Measurements from ENCODE around the gene PUSL1.

DNA sequence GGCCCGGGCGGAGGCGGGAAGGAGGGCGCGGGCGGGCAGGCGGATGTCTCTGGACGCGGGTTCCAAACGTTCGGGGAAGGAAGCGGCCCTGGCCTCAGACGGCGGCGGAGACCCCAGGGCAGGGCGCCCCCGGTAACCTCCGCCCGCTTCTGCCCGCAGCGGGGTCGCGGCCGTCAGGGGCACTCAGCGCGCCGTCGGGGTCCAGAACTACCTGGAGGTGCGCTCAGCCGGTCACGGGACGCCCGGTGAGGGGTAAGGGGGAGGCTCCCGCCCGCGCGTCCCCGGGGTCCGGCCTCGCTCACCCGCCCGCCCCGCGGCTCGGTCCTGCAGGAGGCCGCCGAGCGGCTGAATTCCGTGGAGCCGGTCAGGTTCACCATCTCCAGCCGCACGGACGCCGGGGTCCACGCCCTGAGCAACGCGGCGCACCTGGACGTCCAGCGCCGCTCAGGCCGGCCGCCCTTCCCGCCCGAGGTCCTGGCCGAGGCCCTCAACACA is 406 bp downstream of the PUSL1 start:
- TF ChIP-seq FOXA1 (IDR thresholded peaks at IDR 0.05) (no peak), ARNT (IDR thresholded peaks at IDR 0.05) (no peak), ZNF384 (IDR thresholded peaks at IDR 0.05) (no peak), SP1 (IDR thresholded peaks at IDR 0.05) (no peak), BHLHE40 (IDR thresholded peaks at IDR 0.05; ENCODE audit: borderline replicate concordance) (no peak), FOXM1 (IDR thresholded peaks at IDR 0.05; ENCODE audit: borderline replicate concordance) (no peak), NFRKB (IDR thresholded peaks at IDR 0.05) (no peak), TARDBP (IDR thresholded peaks at IDR 0.05) (no peak), FOXK2 (IDR thresholded peaks at IDR 0.05) (no peak), L3MBTL2 (conservative IDR thresholded peaks at IDR 0.05) (no peak), SUZ12 (IDR thresholded peaks at IDR 0.05) (no peak)
- TF ChIP-seq, protein P1, sequence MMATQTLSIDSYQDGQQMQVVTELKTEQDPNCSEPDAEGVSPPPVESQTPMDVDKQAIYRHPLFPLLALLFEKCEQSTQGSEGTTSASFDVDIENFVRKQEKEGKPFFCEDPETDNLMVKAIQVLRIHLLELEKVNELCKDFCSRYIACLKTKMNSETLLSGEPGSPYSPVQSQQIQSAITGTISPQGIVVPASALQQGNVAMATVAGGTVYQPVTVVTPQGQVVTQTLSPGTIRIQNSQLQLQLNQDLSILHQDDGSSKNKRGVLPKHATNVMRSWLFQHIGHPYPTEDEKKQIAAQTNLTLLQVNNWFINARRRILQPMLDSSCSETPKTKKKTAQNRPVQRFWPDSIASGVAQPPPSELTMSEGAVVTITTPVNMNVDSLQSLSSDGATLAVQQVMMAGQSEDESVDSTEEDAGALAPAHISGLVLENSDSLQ (IDR thresholded peaks at IDR 0.05): no peak

All from HEK293T (cell line).